OCI-LY7 (cell line): Measurements from ENCODE around the gene RPL28. TPM values are rescaled to one million over a fixed set of nuclear protein-coding genes. Genes with fewer than 3 reads are reported as not detected.
A peak's percentile ranks its signal among the peaks of the same experiment; 100 is the strongest.

ENCODE experiments used
- BruUV-seq: library from RNA; stranded (reverse); fragments of 400-500 nt; replicated peaks from 2 replicates; lab custom pipeline; 2021; lab: Mats Ljungman, UMichigan
- CTCF ChIA-PET: fragments of 300-600 bp; sonication (Branson Sonifier 250); formaldehyde crosslinking; loops from one replicate; lab custom pipeline; 2022; ENCODE audit warnings: antibody characterized with exemption; ENCODE audit not compliant: unreplicated experiment; lab: Charles Lee
- POLR2A ChIA-PET: fragments of 300-600 bp; sonication (Branson Sonifier 250); formaldehyde crosslinking; loops from one replicate; lab custom pipeline; 2022; ENCODE audit warnings: antibody characterized with exemption; lab: Charles Lee
- DNase-seq: peaks from one replicate; pipeline ENCODE4 v3.0.0-alpha.2; 2015; ENCODE audit warnings: low spot score
- H2AFZ ChIP-seq: fragments of 200-600 bp; sonication (generic), shearing (Covaris generic); 2 replicates; pipeline ENCODE4 v1.6.1; 2014; ENCODE audit warnings: mild to moderate bottlenecking, antibody characterized with exemption, low read length, moderate library complexity
- H3K27ac ChIP-seq: fragments of 200-600 bp; sonication (generic); 2 replicates; pipeline ENCODE4 v1.5.1; 2014; ENCODE audit warnings: mixed run types, low read depth, mild to moderate bottlenecking, moderate library complexity, low read length, inconsistent platforms; ENCODE audit not compliant: poor library complexity, severe bottlenecking
- H3K36me3 ChIP-seq: fragments of 200-600 bp; sonication (generic); 2 replicates; pipeline ENCODE4 v1.6.1; 2014; ENCODE audit warnings: mild to moderate bottlenecking, antibody characterized with exemption, low read length, moderate library complexity, mixed read lengths; ENCODE audit not compliant: insufficient read depth
- H3K4me1 ChIP-seq: fragments of 200-600 bp; sonication (generic); 2 replicates; pipeline ENCODE4 v1.5.1; 2014; ENCODE audit warnings: mild to moderate bottlenecking, low read length; ENCODE audit not compliant: insufficient read depth, poor library complexity, severe bottlenecking
- H3K4me2 ChIP-seq: fragments of 200-600 bp; sonication (generic); 2 replicates; pipeline ENCODE4 v1.6.1; 2014; ENCODE audit warnings: mild to moderate bottlenecking, low read length
- H3K4me3 ChIP-seq: fragments of 200-600 bp; sonication (generic); 2 replicates; pipeline ENCODE4 v1.5.1; 2014; ENCODE audit warnings: mild to moderate bottlenecking, low read depth, low read length; ENCODE audit not compliant: poor library complexity, severe bottlenecking
- H3K79me2 ChIP-seq: fragments of 200-600 bp; sonication (generic); 2 replicates; pipeline ENCODE4 v1.6.1; 2016; ENCODE audit warnings: low read depth, mild to moderate bottlenecking, low read length, moderate library complexity, mixed read lengths; ENCODE audit not compliant: insufficient read depth
- H3K9me2 ChIP-seq: fragments of 200-600 bp; sonication (generic); 2 replicates; pipeline ENCODE4 v1.6.1; 2016; ENCODE audit warnings: mild to moderate bottlenecking, low read length, mixed read lengths; ENCODE audit not compliant: insufficient read depth
- H3K9me3 ChIP-seq: fragments of 200-600 bp; sonication (generic); 2 replicates; pipeline ENCODE4 v1.6.1; 2014; ENCODE audit warnings: mild to moderate bottlenecking, mixed run types, low read length, mixed read lengths
- H4K20me1 ChIP-seq: fragments of 200-600 bp; sonication (generic); 2 replicates; pipeline ENCODE4 v1.6.1; 2014; ENCODE audit warnings: mild to moderate bottlenecking, antibody characterized with exemption, low read length, moderate library complexity, mixed read lengths; ENCODE audit not compliant: insufficient read depth
- EZH2phosphoT487 ChIP-seq: fragments of 200-600 bp; sonication (generic); IDR thresholded peaks from 2 replicates; pipeline ENCODE4 v1.6.1; 2018; ENCODE audit warnings: low read depth, borderline replicate concordance, mild to moderate bottlenecking, mixed run types, antibody characterized with exemption, low read length, moderate library complexity, mixed read lengths
- intact Hi-C: fragments of 100-400 bp; cut with micrococcal nuclease; formaldehyde crosslinking; loops from one replicate; pipeline ENCODE4 v1.10.0; 2022; ENCODE audit not compliant: unreplicated experiment
- total RNA-seq, 2 experiments: library from RNA; depleted of rRNA in 1 of 2; stranded (reverse); fragments of >200 nt in 1 of 2; shearing (Covaris generic) in 1 of 2; gene quantifications; 2 replicates each; pipeline ENCODE4 v1.2.3, GENCODE V29; 2014 to 2022
- TF ChIP-seq, protein P1 (sequence below): fragments of 200-600 bp; sonication (generic); conservative IDR thresholded peaks from 2 replicates; pipeline ENCODE4 v1.5.1; 2014; ENCODE audit warnings: mild to moderate bottlenecking, antibody characterized with exemption, low read length, moderate library complexity, mixed read lengths

The RPL28 gene
- total RNA-seq, 2 experiments from 2014 or later = 872 to 2,656 TPM

DNA sequence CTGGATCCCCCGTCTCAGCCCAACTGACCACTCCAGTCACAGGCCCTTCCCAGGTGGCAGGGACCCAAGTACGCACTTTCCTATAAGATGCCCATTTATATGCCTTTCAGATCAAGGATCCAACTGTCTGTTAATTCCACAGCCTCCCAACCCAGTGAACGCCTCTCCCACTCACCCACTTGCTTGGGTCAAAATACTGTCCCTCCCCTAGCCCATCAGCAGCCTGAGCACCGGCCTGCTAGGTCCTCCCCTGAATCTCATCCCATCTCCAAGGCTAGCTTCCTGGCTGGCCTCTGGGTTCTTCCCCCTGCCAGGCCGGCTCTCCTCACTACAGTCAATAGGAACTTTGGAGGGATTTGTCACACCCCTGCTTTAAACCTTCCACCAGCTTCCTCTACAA is 19.9 kb downstream of the RPL28 start:
- peaks cover 47% of the 10 kb centered on the region for H3K79me2 ChIP-seq
- peaks cover 32% of the 10 kb centered on the region for H3K4me1 ChIP-seq
- H3K9me3 ChIP-seq = peaks cover 21% of the 10 kb centered on the region; the same call in 1 of the 2 replicates
- peak overlapping the region; percentile 100 for H3K4me3 ChIP-seq
- peak overlapping the region; percentile 92 for H3K27ac ChIP-seq
- peaks cover 36% of the 10 kb centered on the region for H4K20me1 ChIP-seq
- intact Hi-C loops = loop anchor here (2.0 kb wide), 1 partner anchor 125 kb away; the partner anchor contains the start of gene HSPBP1
- BruUV-seq = no TSS peak
- POLR2A ChIA-PET = no interaction called here
- TF ChIP-seq, protein P1, sequence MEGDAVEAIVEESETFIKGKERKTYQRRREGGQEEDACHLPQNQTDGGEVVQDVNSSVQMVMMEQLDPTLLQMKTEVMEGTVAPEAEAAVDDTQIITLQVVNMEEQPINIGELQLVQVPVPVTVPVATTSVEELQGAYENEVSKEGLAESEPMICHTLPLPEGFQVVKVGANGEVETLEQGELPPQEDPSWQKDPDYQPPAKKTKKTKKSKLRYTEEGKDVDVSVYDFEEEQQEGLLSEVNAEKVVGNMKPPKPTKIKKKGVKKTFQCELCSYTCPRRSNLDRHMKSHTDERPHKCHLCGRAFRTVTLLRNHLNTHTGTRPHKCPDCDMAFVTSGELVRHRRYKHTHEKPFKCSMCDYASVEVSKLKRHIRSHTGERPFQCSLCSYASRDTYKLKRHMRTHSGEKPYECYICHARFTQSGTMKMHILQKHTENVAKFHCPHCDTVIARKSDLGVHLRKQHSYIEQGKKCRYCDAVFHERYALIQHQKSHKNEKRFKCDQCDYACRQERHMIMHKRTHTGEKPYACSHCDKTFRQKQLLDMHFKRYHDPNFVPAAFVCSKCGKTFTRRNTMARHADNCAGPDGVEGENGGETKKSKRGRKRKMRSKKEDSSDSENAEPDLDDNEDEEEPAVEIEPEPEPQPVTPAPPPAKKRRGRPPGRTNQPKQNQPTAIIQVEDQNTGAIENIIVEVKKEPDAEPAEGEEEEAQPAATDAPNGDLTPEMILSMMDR = no peak
- no peak for TF ChIP-seq EZH2phosphoT487
- H3K4me2 ChIP-seq = peak overlapping the region; percentile 89
- H3K9me2 ChIP-seq = no peaks in the 10 kb centered on the region
- H3K36me3 ChIP-seq = peaks cover 64% of the 10 kb centered on the region
- DNase-seq = no peak
- H2AFZ ChIP-seq = no peak overlapping the region
- CTCF ChIA-PET = no interaction called here

DNA sequence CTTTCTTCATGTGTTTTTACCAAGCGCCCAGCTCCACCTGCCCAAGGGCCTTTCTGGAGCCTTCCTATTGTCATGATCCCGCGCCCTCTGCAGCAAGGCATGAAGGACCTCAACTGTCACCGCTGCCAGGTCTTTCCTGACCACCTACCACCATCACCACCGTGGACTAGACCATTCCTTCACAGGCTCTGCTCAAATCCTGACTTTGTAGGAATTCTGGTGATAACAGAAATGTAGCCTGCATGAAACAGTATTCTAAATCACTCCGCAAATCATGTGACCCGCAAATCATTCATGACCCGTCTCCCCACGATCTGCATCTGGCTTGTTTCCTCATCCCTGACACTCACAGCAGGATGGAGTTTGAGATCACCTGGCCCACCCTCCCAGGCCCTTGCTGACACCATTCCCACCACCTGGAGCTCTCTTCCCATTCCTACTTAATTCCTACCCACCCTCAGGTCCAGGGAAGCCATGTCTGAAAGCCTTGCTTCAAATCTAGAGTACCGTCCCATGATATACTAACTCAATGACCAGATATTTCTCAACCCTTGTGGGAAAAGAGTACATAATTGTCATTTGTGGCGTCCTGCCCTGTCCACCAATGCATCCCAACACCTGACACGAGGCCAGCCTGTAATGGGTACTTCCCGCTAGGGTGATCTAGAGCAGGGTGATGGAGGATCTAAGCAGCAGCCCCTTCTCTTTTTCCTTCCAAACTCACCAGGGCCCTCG is 20.5 kb downstream of the RPL28 start:
- no peak overlapping the region for H2AFZ ChIP-seq
- BruUV-seq = no TSS peak

More for the DNA sequence above, 20.5 kb downstream of the RPL28 start:
- CTCF ChIA-PET = no interaction called here
- Histone ChIP-seq H3K4me1 (peaks cover 32% of the 10 kb centered on the region), H3K9me3 (peaks cover 21% of the 10 kb centered on the region; the same call in 1 of the 2 replicates), H3K4me3 (peak overlapping the region; percentile 100), H4K20me1 (peaks cover 33% of the 10 kb centered on the region), H3K9me2 (no peaks in the 10 kb centered on the region), H3K4me2 (peak overlapping the region; percentile 89), H3K36me3 (peaks cover 59% of the 10 kb centered on the region), H3K79me2 (peaks cover 47% of the 10 kb centered on the region), H3K27ac (peak overlapping the region; percentile 92)
- intact Hi-C loops = loop anchor here (2.0 kb wide), 1 partner anchor 125 kb away; the partner anchor contains the start of gene HSPBP1
- POLR2A ChIA-PET = interaction anchor here (0.5 kb wide), 1 partner anchor 154 kb away, joined by 3 read pairs; no protein-coding TSS in a partner anchor
- no peak for TF ChIP-seq EZH2phosphoT487
- TF ChIP-seq, protein P1 = no peak
- peak; percentile 40 for DNase-seq
